OCI-LY1 (cell line): ENCODE measurements around the gene DRD2.

ENCODE experiments used
- EZH2 ChIP-seq: fragments of 200-600 bp; sonication (generic), shearing (Covaris generic); IDR thresholded peaks from 2 replicates; pipeline ENCODE4 v1.8.0; 2017; ENCODE audit warnings: borderline replicate concordance, mixed run types, mild to moderate bottlenecking, antibody characterized with exemption, low read length, moderate library complexity, mixed read lengths
- TF ChIP-seq, protein P1 (sequence below): fragments of 200-600 bp; sonication (generic), shearing (Covaris generic); IDR thresholded peaks from 2 replicates; pipeline ENCODE4 v1.5.1; 2017; ENCODE audit warnings: mild to moderate bottlenecking, antibody characterized with exemption, low read length, moderate library complexity, mixed read lengths

DNA sequence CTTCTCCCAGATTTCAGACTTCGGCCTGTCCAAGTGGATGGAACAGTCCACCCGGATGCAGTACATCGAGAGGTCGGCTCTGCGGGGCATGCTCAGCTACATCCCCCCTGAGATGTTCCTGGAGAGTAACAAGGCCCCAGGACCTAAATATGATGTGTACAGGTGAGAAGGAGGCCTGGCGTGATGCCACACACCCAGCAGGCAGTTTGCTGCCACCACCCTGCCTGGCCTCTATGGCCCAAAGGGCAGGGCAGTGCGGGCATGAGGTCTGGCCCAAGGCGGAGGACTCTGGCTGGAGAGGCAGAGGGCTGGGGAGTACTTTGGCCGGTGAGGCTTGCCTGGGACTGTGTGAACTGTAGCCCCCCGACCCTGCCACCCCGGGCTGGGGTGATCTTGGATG lies 80.3 kb downstream of the DRD2 start:
- TF ChIP-seq, protein P1, sequence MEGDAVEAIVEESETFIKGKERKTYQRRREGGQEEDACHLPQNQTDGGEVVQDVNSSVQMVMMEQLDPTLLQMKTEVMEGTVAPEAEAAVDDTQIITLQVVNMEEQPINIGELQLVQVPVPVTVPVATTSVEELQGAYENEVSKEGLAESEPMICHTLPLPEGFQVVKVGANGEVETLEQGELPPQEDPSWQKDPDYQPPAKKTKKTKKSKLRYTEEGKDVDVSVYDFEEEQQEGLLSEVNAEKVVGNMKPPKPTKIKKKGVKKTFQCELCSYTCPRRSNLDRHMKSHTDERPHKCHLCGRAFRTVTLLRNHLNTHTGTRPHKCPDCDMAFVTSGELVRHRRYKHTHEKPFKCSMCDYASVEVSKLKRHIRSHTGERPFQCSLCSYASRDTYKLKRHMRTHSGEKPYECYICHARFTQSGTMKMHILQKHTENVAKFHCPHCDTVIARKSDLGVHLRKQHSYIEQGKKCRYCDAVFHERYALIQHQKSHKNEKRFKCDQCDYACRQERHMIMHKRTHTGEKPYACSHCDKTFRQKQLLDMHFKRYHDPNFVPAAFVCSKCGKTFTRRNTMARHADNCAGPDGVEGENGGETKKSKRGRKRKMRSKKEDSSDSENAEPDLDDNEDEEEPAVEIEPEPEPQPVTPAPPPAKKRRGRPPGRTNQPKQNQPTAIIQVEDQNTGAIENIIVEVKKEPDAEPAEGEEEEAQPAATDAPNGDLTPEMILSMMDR = no peak
- TF ChIP-seq EZH2 = no peak
